BLaER1 (cell line): Measurements from ENCODE around the gene BBIP1.

Experiments
- H3K27ac ChIP-seq: shearing (Covaris generic); formaldehyde crosslinking; 2 replicates; pipeline ENCODE4 v1.8.1; 2022
- H3K27me3 ChIP-seq: shearing (Covaris generic); formaldehyde crosslinking; 2 replicates; pipeline ENCODE4 v1.8.1; 2022
- H3K36me3 ChIP-seq: shearing (Covaris generic); formaldehyde crosslinking; 2 replicates; pipeline ENCODE4 v1.8.1; 2022
- H3K4me1 ChIP-seq: shearing (Covaris generic); formaldehyde crosslinking; 2 replicates; pipeline ENCODE4 v1.8.1; 2022
- H3K4me2 ChIP-seq: shearing (Covaris generic); formaldehyde crosslinking; 2 replicates; pipeline ENCODE4 v1.8.1; 2022
- H3K4me3 ChIP-seq: shearing (Covaris generic); formaldehyde crosslinking; 2 replicates; pipeline ENCODE4 v1.8.1; 2022
- H3K9ac ChIP-seq: shearing (Covaris generic); formaldehyde crosslinking; 2 replicates; pipeline ENCODE4 v1.8.1; 2022
- H3K9me3 ChIP-seq: shearing (Covaris generic); formaldehyde crosslinking; 2 replicates; pipeline ENCODE4 v1.8.1; 2022
- H4K20me1 ChIP-seq: shearing (Covaris generic); formaldehyde crosslinking; 2 replicates; pipeline ENCODE4 v1.8.1; 2022
- Cebpa-rat ChIP-seq: shearing (Covaris generic); IDR thresholded peaks from 2 replicates; pipeline ENCODE4 v1.8.1; 2022

The BBIP1 gene

GRCh38 chr10:110959379-110960332 is 40.7 kb upstream of the BBIP1 start:
- Histone ChIP-seq H3K9ac (no peak overlapping the region), H3K27me3 (no peaks in the 10 kb centered on the region), H3K36me3 (peaks cover 21% of the 10 kb centered on the region), H3K4me1 (no peaks in the 10 kb centered on the region), H3K9me3 (no peaks in the 10 kb centered on the region), H3K4me2 (no peak overlapping the region), H3K27ac (no peak overlapping the region), H4K20me1 (peaks cover 100% of the 10 kb centered on the region), H3K4me3 (no peak overlapping the region)
- TF ChIP-seq Cebpa-rat, result no peak

- peaks cover 22% of the 10 kb centered on the region for H3K36me3 ChIP-seq
- H3K4me3 ChIP-seq, result no peak overlapping the region
- peaks cover 98% of the 10 kb centered on the region for H4K20me1 ChIP-seq
- no peaks in the 10 kb centered on the region for H3K27me3 ChIP-seq
- no peaks in the 10 kb centered on the region for H3K4me1 ChIP-seq
- H3K9ac ChIP-seq, result no peak overlapping the region
- no peak overlapping the region for H3K27ac ChIP-seq
- peaks cover 2% of the 10 kb centered on the region; the same call in 1 of the 2 replicates for H3K9me3 ChIP-seq
- H3K4me2 ChIP-seq, result no peak overlapping the region
- TF ChIP-seq Cebpa-rat, result no peak
Measured at GRCh38 chr10:110957606-110958005, 38.6 kb upstream of the BBIP1 start.

- H3K27ac ChIP-seq, result no peak overlapping the region
- H3K9ac ChIP-seq, result no peak overlapping the region
- no peak overlapping the region for H3K4me2 ChIP-seq
- peaks cover 98% of the 10 kb centered on the region for H4K20me1 ChIP-seq
- no peaks in the 10 kb centered on the region for H3K27me3 ChIP-seq
- H3K4me3 ChIP-seq, result no peak overlapping the region
- peaks cover 66% of the 10 kb centered on the region for H3K36me3 ChIP-seq
- peaks cover 39% of the 10 kb centered on the region for H3K9me3 ChIP-seq
- TF ChIP-seq Cebpa-rat, result no peak
- H3K4me1 ChIP-seq, result no peaks in the 10 kb centered on the region
Measured at GRCh38 chr10:110951381-110951780, 32.4 kb upstream of the BBIP1 start.

GRCh38 chr10:110947061-110947595 is 28.1 kb upstream of the BBIP1 start:
- Histone ChIP-seq H4K20me1 (peaks cover 100% of the 10 kb centered on the region), H3K9ac (no peak overlapping the region), H3K4me3 (no peak overlapping the region), H3K4me2 (no peak overlapping the region), H3K4me1 (peaks cover 6% of the 10 kb centered on the region; the same call in 1 of the 2 replicates), H3K9me3 (peaks cover 71% of the 10 kb centered on the region), H3K27me3 (no peaks in the 10 kb centered on the region), H3K36me3 (peaks cover 90% of the 10 kb centered on the region), H3K27ac (no peak overlapping the region)
- no peak for TF ChIP-seq Cebpa-rat

GRCh38 chr10:110946496-110946895 is 27.5 kb upstream of the BBIP1 start:
- no peak for TF ChIP-seq Cebpa-rat
- Histone ChIP-seq H3K27me3 (no peaks in the 10 kb centered on the region), H3K4me2 (no peak overlapping the region), H3K9ac (no peak overlapping the region), H3K4me3 (no peak overlapping the region), H4K20me1 (peaks cover 100% of the 10 kb centered on the region), H3K9me3 (peaks cover 73% of the 10 kb centered on the region), H3K4me1 (peaks cover 6% of the 10 kb centered on the region; the same call in 1 of the 2 replicates), H3K27ac (no peak overlapping the region), H3K36me3 (peaks cover 89% of the 10 kb centered on the region)

GRCh38 chr10:110944792-110945396 is 25.9 kb upstream of the BBIP1 start:
- H3K27me3 ChIP-seq, result no peaks in the 10 kb centered on the region
- peaks cover 6% of the 10 kb centered on the region; the same call in 1 of the 2 replicates for H3K4me1 ChIP-seq
- H3K9me3 ChIP-seq, result peaks cover 77% of the 10 kb centered on the region
- H3K27ac ChIP-seq, result no peak overlapping the region
- H3K4me2 ChIP-seq, result no peak overlapping the region; the same call in 1 of the 2 replicates
- TF ChIP-seq Cebpa-rat, result no peak
- H3K4me3 ChIP-seq, result no peak overlapping the region
- H4K20me1 ChIP-seq, result peaks cover 100% of the 10 kb centered on the region
- no peak overlapping the region for H3K9ac ChIP-seq
- peaks cover 88% of the 10 kb centered on the region for H3K36me3 ChIP-seq

GRCh38 chr10:110939419-110939818 is 20.4 kb upstream of the BBIP1 start:
- Histone ChIP-seq H3K4me1 (no peaks in the 10 kb centered on the region), H3K27ac (no peak overlapping the region), H4K20me1 (peaks cover 100% of the 10 kb centered on the region), H3K9me3 (peaks cover 63% of the 10 kb centered on the region), H3K4me2 (no peak overlapping the region), H3K36me3 (peaks cover 73% of the 10 kb centered on the region), H3K27me3 (no peaks in the 10 kb centered on the region), H3K4me3 (no peak overlapping the region), H3K9ac (no peak overlapping the region)
- TF ChIP-seq Cebpa-rat, result no peak

- Histone ChIP-seq H3K4me3 (no peak overlapping the region), H3K36me3 (peaks cover 53% of the 10 kb centered on the region), H3K9ac (no peak overlapping the region), H4K20me1 (peaks cover 100% of the 10 kb centered on the region), H3K9me3 (peaks cover 36% of the 10 kb centered on the region), H3K4me1 (no peaks in the 10 kb centered on the region), H3K4me2 (no peak overlapping the region), H3K27me3 (no peaks in the 10 kb centered on the region), H3K27ac (no peak overlapping the region)
- TF ChIP-seq Cebpa-rat, result no peak
Measured at GRCh38 chr10:110936757-110937156, 17.8 kb upstream of the BBIP1 start.

DNA sequence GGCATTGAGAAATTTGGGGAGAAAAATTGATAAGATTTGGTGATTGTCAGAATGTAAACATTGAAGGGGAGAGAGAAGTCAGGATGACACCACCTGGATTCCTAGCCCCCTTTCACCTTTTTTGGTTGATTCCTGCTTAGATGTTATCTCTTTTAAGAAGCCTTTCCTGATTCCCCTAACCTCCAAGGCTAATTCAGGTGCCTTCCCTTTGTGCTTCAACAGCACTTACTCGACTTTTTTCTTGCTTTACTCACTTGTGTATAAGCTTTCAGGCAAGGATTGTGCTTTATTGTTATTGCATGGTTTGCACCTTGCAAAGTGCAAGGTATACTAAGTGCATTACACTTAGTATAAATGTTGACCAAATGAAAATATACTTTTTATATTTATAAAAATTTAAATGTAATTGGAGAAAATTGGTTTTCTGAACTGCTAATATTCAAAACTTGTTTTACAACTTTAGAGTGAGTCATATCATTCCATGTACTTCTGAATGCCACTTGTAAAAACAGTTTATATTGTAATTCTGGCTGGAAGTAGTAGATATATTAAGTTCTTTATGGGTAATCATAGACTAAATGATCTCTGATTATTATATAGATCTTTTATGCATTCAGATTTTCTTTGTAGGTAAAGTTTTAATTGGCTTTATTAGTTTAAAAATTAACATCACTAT is 13.7 kb upstream of the BBIP1 start:
- no peak overlapping the region for H3K9ac ChIP-seq
- H3K4me1 ChIP-seq, result peaks cover 16% of the 10 kb centered on the region
- peaks cover 100% of the 10 kb centered on the region for H4K20me1 ChIP-seq
- TF ChIP-seq Cebpa-rat, result no peak
- peaks cover 32% of the 10 kb centered on the region for H3K36me3 ChIP-seq
- no peak overlapping the region for H3K4me2 ChIP-seq
- peaks cover 16% of the 10 kb centered on the region for H3K9me3 ChIP-seq
- H3K4me3 ChIP-seq, result no peak overlapping the region
- H3K27me3 ChIP-seq, result no peaks in the 10 kb centered on the region
- no peak overlapping the region for H3K27ac ChIP-seq
